CD4-positive, alpha-beta memory T cell (primary cell): ENCODE data around the gene JADE2. TPM values are rescaled to one million over a fixed set of nuclear protein-coding genes. Genes with fewer than 3 reads are reported as not detected.
A peak's percentile ranks its signal among the peaks of the same experiment; 100 is the strongest.

Experiments
- CTCF ChIA-PET: fragments of 350-600 bp; sonication (Branson Sonifier 250); formaldehyde crosslinking; loops from one replicate; lab custom pipeline; 2021; ENCODE audit warnings: inconsistent platforms; ENCODE audit not compliant: partially characterized antibody; lab: Charles Lee
- POLR2A ChIA-PET: fragments of 350-600 bp; sonication (Branson Sonifier 250); formaldehyde crosslinking; loops from one replicate; lab custom pipeline; 2021; ENCODE audit not compliant: partially characterized antibody; lab: Charles Lee
- DNase-seq, 5 donors: peaks; one replicate each; pipeline versions ENCODE4 v3.0.0 to v3.0.0-alpha.2; 2020 to 2022; ENCODE audit warnings: mixed read lengths in 1 of 5
- H3K27ac ChIP-seq: one replicate; pipeline ENCODE4 v1.7.0; 2013; ENCODE audit warnings: low read depth, low read length
- H3K27me3 ChIP-seq: 2 replicates; pipeline ENCODE4 v1.7.0; 2013; ENCODE audit warnings: mild to moderate bottlenecking, low read length, moderate library complexity; ENCODE audit not compliant: insufficient read depth
- H3K36me3 ChIP-seq: 2 replicates; pipeline ENCODE4 v1.7.0; 2013; ENCODE audit warnings: mild to moderate bottlenecking, low read length, moderate library complexity; ENCODE audit not compliant: insufficient read depth
- H3K4me1 ChIP-seq: 2 replicates; pipeline ENCODE4 v1.7.0; 2013; ENCODE audit warnings: mild to moderate bottlenecking, low read length, moderate library complexity; ENCODE audit not compliant: insufficient read depth
- H3K4me3 ChIP-seq, 2 donors: one replicate each; pipeline ENCODE4 v1.7.0; 2013; ENCODE audit warnings: low read length in 2 of 2, mild to moderate bottlenecking in 1 of 2
- H3K9me3 ChIP-seq, 2 donors: one replicate each; pipeline ENCODE4 v1.7.0; 2013; ENCODE audit warnings: low read length in 2 of 2, control low read depth in 1 of 2; ENCODE audit not compliant: control insufficient read depth in 1 of 2
- H3K27ac Mint-ChIP-seq, 7 donors: one replicate each; pipeline ENCODE4 v1.8.0; 2020 to 2021; ENCODE audit warnings: mixed read lengths in 7 of 7, mild to moderate bottlenecking in 6 of 7, inconsistent platforms in 3 of 7, moderate library complexity in 3 of 7
- H3K27me3 Mint-ChIP-seq, 2 donors: one replicate each; pipeline ENCODE4 v1.8.0; 2020 to 2021; ENCODE audit warnings: mixed read lengths in 2 of 2
- H3K36me3 Mint-ChIP-seq, 2 donors: one replicate each; pipeline ENCODE4 v1.8.0; 2020 to 2021; ENCODE audit warnings: mixed read lengths in 2 of 2, inconsistent platforms in 1 of 2, mild to moderate bottlenecking in 1 of 2
- H3K4me1 Mint-ChIP-seq, 4 donors: one replicate each; pipeline ENCODE4 v1.8.0; 2020 to 2021; ENCODE audit warnings: mixed read lengths in 4 of 4, mild to moderate bottlenecking in 1 of 4
- H3K4me3 Mint-ChIP-seq, 8 donors: one replicate each; pipeline ENCODE4 v1.8.0; 2020 to 2021; ENCODE audit warnings: mixed read lengths in 8 of 8, mild to moderate bottlenecking in 7 of 8, moderate library complexity in 6 of 8, inconsistent platforms in 3 of 8
- H3K9me3 Mint-ChIP-seq, 8 donors: one replicate each; pipeline ENCODE4 v1.8.0; 2020 to 2021; ENCODE audit warnings: mixed read lengths in 8 of 8, mild to moderate bottlenecking in 5 of 8, inconsistent platforms in 3 of 8, moderate library complexity in 1 of 8
- intact Hi-C: fragments of 100-400 bp; cut with micrococcal nuclease; formaldehyde crosslinking; loops from one replicate; pipeline ENCODE4 v1.15.1; 2023
- polyA plus RNA-seq, 2 donors: library from polyadenylated mRNA; unstranded; fragments of 300-500 nt; fragmentation: Illumina TruSeq; gene quantifications; one replicate each; pipeline ENCODE4 v1.2.3, GENCODE V29; 2021
- total RNA-seq, 2 experiments: library from RNA; stranded (reverse); gene quantifications; one replicate each; pipeline ENCODE4 v1.2.3, GENCODE V29; 2021

JADE2 gene
- total and polyA plus RNA-seq, 4 experiments from 2014 or later = 9.1 to 276 (median 154) TPM

DNA sequence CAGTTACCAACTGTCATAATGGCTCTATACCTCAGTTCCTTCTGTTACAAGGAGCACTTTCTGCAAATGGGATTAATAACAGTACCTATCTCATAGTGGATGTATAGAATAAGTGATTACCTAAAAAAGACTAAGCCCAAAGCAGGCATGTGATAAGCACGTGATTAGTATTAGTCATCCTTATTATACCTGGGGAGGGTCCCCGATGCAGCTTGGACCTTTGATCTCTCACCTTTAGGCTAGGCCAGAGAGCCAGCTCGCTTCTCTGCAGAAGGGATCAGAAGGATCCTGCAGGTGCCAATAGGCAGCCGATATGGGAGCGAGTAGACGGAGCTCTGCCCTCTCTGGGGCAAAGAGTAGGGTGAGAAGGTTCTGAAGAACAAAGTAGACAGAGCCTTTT lies 4.0 kb downstream of the JADE2 start:
- no peak for DNase-seq
- Histone ChIP-seq H3K9me3 (no peaks in the 10 kb centered on the region), H3K36me3 (no peaks in the 10 kb centered on the region), H3K4me3 (no peak overlapping the region), H3K27me3 (no peaks in the 10 kb centered on the region), H3K4me1 (peaks cover 69% of the 10 kb centered on the region), H3K27ac (peak overlapping the region; percentile 96)
- peaks cover 5 to 49% of the 10 kb centered on the region in 2 donors for H3K36me3 Mint-ChIP-seq
- H3K27me3 Mint-ChIP-seq = peaks cover 0 to 2% of the 10 kb centered on the region in 2 donors
- intact Hi-C loops = loop anchor here (5.0 to 10.0 kb wide), 2 partner anchors 227 to 355 kb away; partner anchors contain the start of gene SKP1
- peak overlapping the region in 6 of 7 donors; percentile 29 to 99 (median 65) for H3K27ac Mint-ChIP-seq
- peak overlapping the region; percentile 26 to 98 (median 94) for H3K4me3 Mint-ChIP-seq
- CTCF ChIA-PET = interaction anchor here (1.4 to 7.2 kb wide), 6 partner anchors 11 to 118 kb away, joined by 3 to 82 read pairs (median 10); partner anchors contain the start of gene CDKN2AIPNL
- POLR2A ChIA-PET = interaction anchor here (0.8 to 8.2 kb wide), 5 partner anchors 14 to 160 kb away, joined by 3 to 159 read pairs (median 81); partner anchors contain the start of genes CDKL3, CDKN2AIPNL and UBE2B
- no peaks in the 10 kb centered on the region for H3K9me3 Mint-ChIP-seq
- peaks cover 46 to 92% (median 58%) of the 10 kb centered on the region in 4 donors for H3K4me1 Mint-ChIP-seq

DNA sequence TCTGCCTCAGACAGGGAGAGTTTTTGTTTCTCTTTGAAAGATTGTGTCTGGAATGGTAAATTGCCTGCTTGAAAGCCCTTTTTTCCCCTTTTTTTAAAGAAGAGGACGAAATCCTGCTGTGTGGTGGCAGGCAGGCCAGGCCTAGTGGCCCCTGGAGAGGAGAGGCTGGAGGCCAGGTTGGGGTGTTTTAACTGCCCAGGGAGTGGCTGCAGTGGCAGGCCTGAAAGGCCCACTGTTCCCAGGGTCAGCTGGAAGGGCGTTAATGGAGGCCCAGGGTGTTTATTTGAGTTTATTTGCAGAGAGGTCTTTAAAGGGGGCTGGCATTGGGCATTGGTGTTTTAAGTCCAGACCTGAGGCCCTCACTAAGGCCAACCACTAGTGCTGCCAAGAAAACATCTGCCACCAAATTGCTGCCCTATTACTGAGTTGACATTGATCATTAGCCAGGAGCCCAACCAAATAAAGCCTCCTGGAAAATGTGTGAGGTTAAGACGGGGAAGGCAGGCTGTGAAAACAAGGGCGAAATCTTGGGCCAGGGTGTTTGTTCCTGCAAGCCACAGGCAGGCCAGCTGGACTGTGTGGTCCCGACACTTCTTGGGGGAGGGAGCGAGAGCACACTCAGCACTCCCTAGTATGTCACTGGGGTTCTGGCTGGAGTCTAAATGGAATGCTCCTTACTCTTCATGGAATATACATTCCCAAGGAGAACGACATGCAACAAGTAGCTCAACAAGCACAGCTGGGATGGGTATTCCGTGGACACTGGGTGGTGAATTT lies 5.0 kb downstream of the JADE2 start:
- Histone ChIP-seq H3K27me3 (no peaks in the 10 kb centered on the region), H3K36me3 (peaks cover 4% of the 10 kb centered on the region), H3K9me3 (no peaks in the 10 kb centered on the region), H3K4me1 (peaks cover 80% of the 10 kb centered on the region), H3K4me3 (no peak overlapping the region), H3K27ac (no peak overlapping the region)
- H3K27me3 Mint-ChIP-seq = peaks cover 0 to 2% of the 10 kb centered on the region in 2 donors
- intact Hi-C loops = loop anchor here (5.0 kb wide), 1 partner anchor 37 kb away; no protein-coding TSS in a partner anchor
- CTCF ChIA-PET = interaction anchor here (0.8 to 3.5 kb wide), 7 partner anchors 12 to 119 kb away, joined by 3 to 16 read pairs (median 5); partner anchors contain the start of gene CDKN2AIPNL
- peaks cover 52 to 93% (median 67%) of the 10 kb centered on the region in 4 donors for H3K4me1 Mint-ChIP-seq
- no peaks in the 10 kb centered on the region for H3K9me3 Mint-ChIP-seq
- DNase-seq = no peak
- peak overlapping the region; percentile 54 to 99 (median 77) for H3K27ac Mint-ChIP-seq
- H3K36me3 Mint-ChIP-seq = peaks cover 5 to 49% of the 10 kb centered on the region in 2 donors
- POLR2A ChIA-PET = interaction anchor here (0.8 to 8.2 kb wide), 7 partner anchors 13 to 161 kb away, joined by 3 to 159 read pairs (median 4); partner anchors contain the start of genes CDKL3, CDKN2AIPNL and UBE2B
- H3K4me3 Mint-ChIP-seq = peak overlapping the region in 7 of 8 donors; percentile 10 to 98 (median 59)

DNA sequence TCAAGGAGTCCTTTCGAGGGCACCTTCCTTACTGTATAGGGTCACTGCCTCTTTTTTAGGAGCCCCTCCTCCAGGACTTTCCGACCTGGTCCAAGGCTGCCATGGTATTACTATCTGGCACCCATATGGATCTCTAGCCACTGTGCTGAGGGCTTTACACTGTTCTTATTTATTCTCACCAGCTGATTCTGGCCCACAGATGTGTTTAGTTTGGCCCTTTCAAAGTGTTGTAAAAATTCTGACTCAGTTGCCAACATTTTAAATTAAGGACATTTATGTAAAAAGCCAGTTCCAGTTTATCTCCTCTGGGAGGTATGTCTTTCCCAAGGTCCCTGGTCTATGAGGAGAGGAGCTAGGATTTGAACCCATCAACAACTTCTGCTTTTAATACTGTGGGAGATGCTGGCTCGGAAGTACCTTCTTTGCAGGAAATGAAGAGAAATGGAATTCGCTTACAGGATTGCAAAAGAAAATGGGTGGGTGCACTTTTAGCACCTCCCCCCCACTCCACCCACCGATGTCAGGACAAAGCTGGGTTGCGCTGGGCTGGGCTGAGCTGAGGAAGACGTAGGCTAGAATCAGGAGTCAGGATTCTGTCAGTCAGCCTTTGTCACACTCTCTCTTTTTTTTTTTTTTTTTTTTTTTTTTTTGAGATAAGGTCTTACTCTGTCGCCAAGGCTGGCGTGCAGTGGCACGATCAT lies 7.8 kb downstream of the JADE2 start:
- Mint-ChIP-seq H3K9me3 (no peaks in the 10 kb centered on the region), H3K27ac (peak overlapping the region; percentile 29 to 82 (median 48)), H3K4me3 (peak overlapping the region in 5 of 8 donors; percentile 33 to 54 (median 39)), H3K36me3 (peaks cover 15 to 63% of the 10 kb centered on the region in 2 donors), H3K27me3 (no peaks in the 10 kb centered on the region), H3K4me1 (peaks cover 67 to 100% (median 87%) of the 10 kb centered on the region in 4 donors)
- Histone ChIP-seq H3K27me3 (no peaks in the 10 kb centered on the region), H3K4me3 (no peak overlapping the region), H3K9me3 (no peaks in the 10 kb centered on the region), H3K27ac (no peak overlapping the region), H3K36me3 (peaks cover 28% of the 10 kb centered on the region), H3K4me1 (peaks cover 94% of the 10 kb centered on the region)
- intact Hi-C loops = loop anchor here (5.0 kb wide), 1 partner anchor 34 kb away; no protein-coding TSS in a partner anchor
- ChIA-PET POLR2A (interaction anchor here (1.3 to 3.8 kb wide), 4 partner anchors 7 to 122 kb away, joined by 6 to 15 read pairs (median 8); partner anchors contain the start of genes CDKN2AIPNL and JADE2), CTCF (interaction anchor here (1.0 to 2.3 kb wide), 3 partner anchors 11 to 122 kb away, joined by 4 to 9 read pairs (median 5); partner anchors contain the start of gene CDKN2AIPNL)
- no peak for DNase-seq

DNA sequence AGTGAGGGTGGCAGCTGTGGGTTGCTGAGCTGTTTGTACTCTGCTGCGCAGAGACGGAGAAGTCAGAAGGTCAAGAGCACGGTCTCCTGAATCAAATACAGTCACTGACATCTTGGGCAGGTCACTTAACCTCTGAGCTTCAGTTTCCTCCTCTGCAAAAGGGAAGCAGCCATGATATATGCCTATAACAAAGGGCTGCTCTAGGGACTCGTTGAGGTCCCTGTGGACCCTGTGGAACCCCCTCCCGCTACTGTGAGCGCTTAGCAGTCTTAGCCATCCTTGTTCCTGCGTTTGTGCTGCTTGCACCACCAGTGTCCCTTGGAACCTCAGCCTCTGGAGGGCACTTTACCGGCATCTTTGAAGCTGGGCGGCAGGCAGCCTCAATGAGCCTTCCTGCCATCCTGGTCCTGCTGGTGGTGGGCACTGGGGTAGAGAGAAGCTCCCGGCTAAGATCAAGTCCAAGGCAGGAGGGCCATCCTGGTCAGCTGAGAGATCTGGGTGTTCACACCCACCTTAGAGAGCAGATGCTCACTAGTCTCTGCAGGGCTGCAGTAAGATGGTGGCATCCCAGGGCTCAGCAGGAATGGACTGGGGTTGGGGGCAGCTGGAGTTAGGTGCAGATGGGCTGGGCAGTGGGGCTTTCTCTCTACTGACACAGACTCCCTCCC lies 8.7 kb downstream of the JADE2 start:
- intact Hi-C loops = loop anchor here (5.0 kb wide), 1 partner anchor 33 kb away; no protein-coding TSS in a partner anchor
- Mint-ChIP-seq H3K36me3 (peaks cover 19 to 63% of the 10 kb centered on the region in 2 donors), H3K27ac (peak overlapping the region in 6 of 7 donors; percentile 22 to 87 (median 42)), H3K27me3 (no peaks in the 10 kb centered on the region), H3K9me3 (no peaks in the 10 kb centered on the region), H3K4me1 (peaks cover 59 to 94% (median 80%) of the 10 kb centered on the region in 4 donors), H3K4me3 (peak overlapping the region in 2 of 8 donors; percentile 36 to 69)
- Histone ChIP-seq H3K27ac (peak overlapping the region; percentile 19), H3K9me3 (no peaks in the 10 kb centered on the region), H3K36me3 (peaks cover 33% of the 10 kb centered on the region), H3K4me3 (no peak overlapping the region), H3K4me1 (peaks cover 84% of the 10 kb centered on the region), H3K27me3 (no peaks in the 10 kb centered on the region)
- ChIA-PET POLR2A (interaction anchor here (1.2 to 3.8 kb wide), 4 partner anchors 8 to 162 kb away, joined by 4 to 15 read pairs (median 8); partner anchors contain the start of gene JADE2), CTCF (interaction anchor here (0.9 to 1.6 kb wide), 5 partner anchors 8 to 53 kb away, joined by 3 to 5 read pairs (median 4); partner anchors contain the start of gene JADE2)
- no peak for DNase-seq

DNA sequence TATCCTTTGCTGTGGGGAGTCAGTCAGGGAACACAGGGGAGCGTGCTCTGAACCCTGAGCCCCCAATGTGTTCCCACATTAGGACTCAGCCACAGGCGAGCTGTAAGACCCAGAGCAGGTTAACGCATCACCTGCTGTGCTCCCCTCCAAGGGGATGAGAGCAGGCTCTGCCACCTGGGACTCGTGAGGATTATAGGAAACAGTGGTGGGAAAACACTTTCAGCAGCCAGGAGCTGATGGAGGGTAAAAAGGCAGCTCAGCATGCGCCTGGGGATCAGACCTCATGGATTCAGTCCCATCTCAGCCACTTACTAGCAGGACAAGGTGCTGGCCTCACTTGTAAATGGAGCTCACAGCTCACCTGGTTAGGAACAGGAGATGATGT lies 9.2 kb downstream of the JADE2 start:
- H3K36me3 Mint-ChIP-seq = peaks cover 19 to 66% of the 10 kb centered on the region in 2 donors
- no peak for DNase-seq
- Histone ChIP-seq H3K4me3 (no peak overlapping the region), H3K36me3 (peaks cover 38% of the 10 kb centered on the region), H3K27me3 (no peaks in the 10 kb centered on the region), H3K27ac (peak overlapping the region; percentile 19), H3K4me1 (peaks cover 79% of the 10 kb centered on the region), H3K9me3 (no peaks in the 10 kb centered on the region)
- no peaks in the 10 kb centered on the region for H3K27me3 Mint-ChIP-seq
- peak overlapping the region in 4 of 7 donors; percentile 1 to 60 (median 48) for H3K27ac Mint-ChIP-seq
- peaks cover 58 to 89% (median 77%) of the 10 kb centered on the region in 4 donors for H3K4me1 Mint-ChIP-seq
- intact Hi-C loops = loop anchor here (5.0 kb wide), 1 partner anchor 33 kb away; no protein-coding TSS in a partner anchor
- ChIA-PET CTCF (interaction anchor here (0.9 to 1.6 kb wide), 3 partner anchors 9 to 52 kb away, joined by 3 to 5 read pairs (median 3); partner anchors contain the start of gene JADE2), POLR2A (interaction anchor here (1.2 to 3.8 kb wide), 4 partner anchors 9 to 163 kb away, joined by 4 to 15 read pairs (median 8); partner anchors contain the start of gene JADE2)
- H3K9me3 Mint-ChIP-seq = no peaks in the 10 kb centered on the region
- peak overlapping the region in 2 of 8 donors; percentile 39 to 69 for H3K4me3 Mint-ChIP-seq

DNA sequence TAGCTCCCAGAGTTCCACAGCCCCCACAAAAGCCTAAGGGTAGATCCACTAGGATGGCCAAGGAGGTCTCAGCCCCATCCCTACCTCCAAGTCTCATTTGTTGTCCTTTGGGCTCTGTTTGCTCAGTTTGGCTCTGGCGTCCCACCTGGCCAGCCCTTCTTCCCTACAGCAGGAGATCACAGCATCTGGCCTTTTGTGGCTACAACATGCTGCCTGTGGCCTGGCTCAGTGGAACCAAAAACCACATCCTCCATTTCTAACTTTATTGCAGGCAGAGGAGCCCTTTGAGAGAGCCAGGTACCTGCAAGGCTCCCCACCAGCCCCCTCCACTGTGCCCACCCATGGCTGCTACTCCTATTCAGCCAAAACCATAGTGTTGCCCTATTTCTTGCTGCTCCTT lies 11.4 kb downstream of the JADE2 start:
- no peaks in the 10 kb centered on the region for H3K9me3 Mint-ChIP-seq
- intact Hi-C loops = no loop called here
- DNase-seq = peak in 1 of 5 donors; percentile 13
- H3K36me3 Mint-ChIP-seq = peaks cover 24 to 77% of the 10 kb centered on the region in 2 donors
- POLR2A ChIA-PET = interaction anchor here (3.3 kb wide), 1 partner anchor 10 kb away, joined by 23 read pairs; the partner anchor contains the start of gene JADE2
- H3K4me3 ChIP-seq = no peak overlapping the region
- CTCF ChIA-PET = interaction anchor here (0.9 to 2.3 kb wide), 3 partner anchors 9 to 11 kb away, joined by 3 to 8 read pairs (median 7); no protein-coding TSS in a partner anchor
- H3K27ac Mint-ChIP-seq = peak overlapping the region in 6 of 7 donors; percentile 35 to 83 (median 62)
- H3K27ac ChIP-seq = no peak overlapping the region
- no peaks in the 10 kb centered on the region for H3K27me3 ChIP-seq
- H3K4me1 ChIP-seq = peaks cover 70% of the 10 kb centered on the region
- peaks cover 41 to 81% (median 66%) of the 10 kb centered on the region in 4 donors for H3K4me1 Mint-ChIP-seq
- no peaks in the 10 kb centered on the region for H3K9me3 ChIP-seq
- H3K27me3 Mint-ChIP-seq = no peaks in the 10 kb centered on the region
- peak overlapping the region in 1 of 8 donors; percentile 21 for H3K4me3 Mint-ChIP-seq
- peaks cover 49% of the 10 kb centered on the region for H3K36me3 ChIP-seq
